ENCODE data around the gene RASSF3. TPM values are rescaled to one million over a fixed set of nuclear protein-coding genes. Genes with fewer than 3 reads are reported as not detected.
"Not testable (repeated sequence)": the region's sequence is repeated elsewhere in the genome, so short reads cannot be mapped to it uniquely, and the experiment has no call there.

RASSF3 gene
- total RNA-seq, 4 donors from 2014 or later: 9.1 to 16.1 (median 11.2) TPM

GRCh38 chr12:64577046-64577445, 33.2 kb upstream of the RASSF3 start:
- Histone ChIP-seq H3K36me3 (no peaks in the 10 kb centered on the region), H3K4me1 (no peaks in the 10 kb centered on the region), H3K4me3 (no peak overlapping the region), H3K9me3 (peaks cover 3% of the 10 kb centered on the region), H3K27ac (no peak overlapping the region), H3K27me3 (no peaks in the 10 kb centered on the region)
- TF ChIP-seq POLR2AphosphoS5 (IDR thresholded peaks at IDR 0.05) (no peak), EP300 (IDR thresholded peaks at IDR 0.05) (no peak), CTCF (IDR thresholded peaks at IDR 0.05) (no peak), POLR2A (IDR thresholded peaks at IDR 0.05) (no peak)
- 87% methylated on average over 4 of the region's 4 CpGs for WGBS
- no peak for DNase-seq (ENCODE audit: low spot score in 2 of 2)

GRCh38 chr12:64578566-64578965, 31.7 kb upstream of the RASSF3 start:
- DNase-seq (ENCODE audit: low spot score in 2 of 2): no peak
- no peak overlapping the region for H3K4me3 ChIP-seq
- no peaks in the 10 kb centered on the region for H3K36me3 ChIP-seq
- WGBS: 81% methylated on average over 4 of the region's 4 CpGs
- H3K27ac ChIP-seq: no peak overlapping the region
- H3K4me1 ChIP-seq: peaks cover 9% of the 10 kb centered on the region
- no peaks in the 10 kb centered on the region for H3K9me3 ChIP-seq
- no peaks in the 10 kb centered on the region for H3K27me3 ChIP-seq
- TF ChIP-seq EP300 (IDR thresholded peaks at IDR 0.05) (no peak), CTCF (IDR thresholded peaks at IDR 0.05) (no peak)

GRCh38 chr12:64580681-64581080, 29.6 kb upstream of the RASSF3 start:
- Histone ChIP-seq H3K27ac (no peak overlapping the region), H3K9me3 (no peaks in the 10 kb centered on the region), H3K4me3 (no peak overlapping the region), H3K36me3 (no peaks in the 10 kb centered on the region), H3K4me1 (peaks cover 20% of the 10 kb centered on the region), H3K27me3 (no peaks in the 10 kb centered on the region)
- WGBS: 76% methylated on average over 2 of the region's 2 CpGs
- no peak for DNase-seq (ENCODE audit: low spot score in 2 of 2)
- no peak for TF ChIP-seq POLR2A (IDR thresholded peaks at IDR 0.05)
- TF ChIP-seq POLR2AphosphoS5 (IDR thresholded peaks at IDR 0.05): no peak
- TF ChIP-seq CTCF (IDR thresholded peaks at IDR 0.05): no peak
- no peak for TF ChIP-seq EP300 (IDR thresholded peaks at IDR 0.05)

GRCh38 chr12:64582114-64582513, 28.2 kb upstream of the RASSF3 start:
- no peaks in the 10 kb centered on the region for H3K9me3 ChIP-seq
- no peak for DNase-seq (ENCODE audit: low spot score in 2 of 2)
- no peak overlapping the region for H3K27ac ChIP-seq
- H3K4me3 ChIP-seq: no peak overlapping the region
- no peaks in the 10 kb centered on the region for H3K36me3 ChIP-seq
- TF ChIP-seq POLR2AphosphoS5 (IDR thresholded peaks at IDR 0.05) (no peak), EP300 (IDR thresholded peaks at IDR 0.05) (no peak), CTCF (IDR thresholded peaks at IDR 0.05) (no peak), POLR2A (IDR thresholded peaks at IDR 0.05) (no peak)
- H3K4me1 ChIP-seq: peaks cover 20% of the 10 kb centered on the region
- no peaks in the 10 kb centered on the region for H3K27me3 ChIP-seq
- 45% methylated on average over 3 of the region's 3 CpGs for WGBS

GRCh38 chr12:64582862-64583261, 27.4 kb upstream of the RASSF3 start:
- H3K4me1 ChIP-seq: peaks cover 20% of the 10 kb centered on the region
- 83% methylated on average over 3 of the region's 3 CpGs for WGBS
- no peak overlapping the region for H3K4me3 ChIP-seq
- no peaks in the 10 kb centered on the region for H3K27me3 ChIP-seq
- no peak for DNase-seq (ENCODE audit: low spot score in 2 of 2)
- H3K27ac ChIP-seq: peak overlapping the region; percentile 64
- no peaks in the 10 kb centered on the region for H3K36me3 ChIP-seq
- no peaks in the 10 kb centered on the region for H3K9me3 ChIP-seq
- TF ChIP-seq CTCF (IDR thresholded peaks at IDR 0.05) (no peak), POLR2AphosphoS5 (IDR thresholded peaks at IDR 0.05) (no peak), EP300 (IDR thresholded peaks at IDR 0.05) (no peak), POLR2A (IDR thresholded peaks at IDR 0.05) (no peak)

- H3K4me3 ChIP-seq: peak overlapping the region; percentile 22
- peaks cover 20% of the 10 kb centered on the region for H3K4me1 ChIP-seq
- DNase-seq (ENCODE audit: low spot score in 2 of 2): peak in 1 of 2 donors; percentile 69
- H3K27ac ChIP-seq: peak overlapping the region; percentile 64
- not testable (repeated sequence) for H3K9me3 ChIP-seq, H3K27me3 ChIP-seq, H3K36me3 ChIP-seq
- 65% methylated on average over 7 of the region's 7 CpGs for WGBS
Observed at GRCh38 chr12:64583395-64583770, 26.9 kb upstream of the RASSF3 start.
